ENCODE results near the gene IGSF21. TPM values are rescaled to one million over a fixed set of nuclear protein-coding genes. Genes with fewer than 3 reads are reported as not detected.

The IGSF21 gene
- total RNA-seq, 2 donors from 2014 or later, result 4.6 to 8.5 TPM

DNA sequence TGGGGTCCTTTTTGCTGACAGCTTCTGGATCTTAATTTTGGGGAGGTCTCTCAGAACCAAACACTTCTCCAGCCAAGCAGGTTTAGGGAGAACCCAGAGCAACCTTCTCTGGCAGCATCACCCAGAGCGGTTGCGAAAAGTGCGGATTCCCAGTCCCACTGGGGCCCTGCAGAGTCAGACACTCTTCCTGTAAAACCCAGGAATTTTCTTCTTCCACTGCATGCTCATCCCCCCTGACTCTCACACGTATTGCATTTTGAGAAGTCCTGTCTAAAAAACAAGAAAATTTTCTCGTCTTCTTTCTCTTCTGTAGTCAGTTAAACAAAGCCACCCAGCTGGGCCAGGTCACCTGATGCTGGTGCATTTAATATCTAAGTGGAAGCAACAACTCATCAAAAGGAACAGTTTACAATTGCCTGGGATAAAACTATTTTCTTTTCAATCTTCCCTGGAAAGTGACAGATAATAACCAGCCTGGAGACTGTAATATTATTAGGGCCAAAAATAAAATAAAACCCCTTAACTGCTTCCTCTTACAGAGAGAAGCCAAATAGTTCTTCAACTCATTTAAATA is 156.0 kb downstream of the IGSF21 start:
- DNase-seq (ENCODE audit: low spot score), result no peak
- no peak overlapping the region for H3K27ac ChIP-seq
- no peaks in the 10 kb centered on the region for H3K36me3 ChIP-seq
- TF ChIP-seq CTCF (IDR thresholded peaks at IDR 0.05) (no peak), POLR2AphosphoS5 (IDR thresholded peaks at IDR 0.05) (no peak), POLR2A (IDR thresholded peaks at IDR 0.05) (no peak)
- no peaks in the 10 kb centered on the region for H3K9me3 ChIP-seq
- no peak overlapping the region for H3K4me3 ChIP-seq
- WGBS, result 62% methylated on average over 5 of the region's 5 CpGs
- no peaks in the 10 kb centered on the region for H3K27me3 ChIP-seq (replicated peaks; ENCODE audit: insufficient read depth)
- no peaks in the 10 kb centered on the region for H3K4me1 ChIP-seq (replicated peaks)
- intact Hi-C loops (cut with DNase I), result no loop called here

GRCh38 chr1:18264450-18265039 is 156.9 kb downstream of the IGSF21 start:
- DNase-seq (ENCODE audit: low spot score), result no peak
- no peaks in the 10 kb centered on the region for H3K4me1 ChIP-seq (replicated peaks)
- H3K36me3 ChIP-seq, result no peaks in the 10 kb centered on the region
- no peak overlapping the region for H3K4me3 ChIP-seq
- no peak overlapping the region for H3K27ac ChIP-seq
- TF ChIP-seq CTCF (IDR thresholded peaks at IDR 0.05) (no peak), POLR2AphosphoS5 (IDR thresholded peaks at IDR 0.05) (no peak), POLR2A (IDR thresholded peaks at IDR 0.05) (no peak)
- WGBS, result 58% methylated on average over 6 of the region's 6 CpGs
- no peaks in the 10 kb centered on the region for H3K27me3 ChIP-seq (replicated peaks; ENCODE audit: insufficient read depth)
- no peaks in the 10 kb centered on the region for H3K9me3 ChIP-seq
- intact Hi-C loops (cut with DNase I), result no loop called here

DNA sequence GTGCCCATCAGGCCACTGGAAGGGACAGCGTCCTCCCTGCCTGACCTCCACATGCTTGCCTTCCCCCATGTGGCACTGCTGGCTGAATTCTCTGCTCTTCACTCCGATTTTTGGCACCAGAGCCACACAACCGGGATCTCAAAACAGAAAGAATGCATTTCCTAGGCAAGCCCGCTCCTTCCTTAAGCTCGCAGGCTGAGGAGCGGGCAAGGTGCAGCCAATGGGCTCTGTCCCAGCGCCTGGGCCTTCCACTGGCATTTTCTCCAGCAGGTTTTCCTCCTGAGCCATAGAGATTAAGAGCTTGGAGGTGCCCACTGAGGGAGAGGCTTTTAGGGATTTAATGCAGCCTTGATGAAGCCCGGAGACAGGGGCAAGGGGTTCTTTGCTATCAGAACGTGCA is 158.0 kb downstream of the IGSF21 start:
- WGBS, result 75% methylated on average over 9 of the region's 9 CpGs
- H3K4me3 ChIP-seq, result no peak overlapping the region
- H3K36me3 ChIP-seq, result no peaks in the 10 kb centered on the region
- DNase-seq (ENCODE audit: low spot score), result no peak
- intact Hi-C loops (cut with DNase I), result no loop called here
- no peaks in the 10 kb centered on the region for H3K4me1 ChIP-seq (replicated peaks)
- H3K9me3 ChIP-seq, result no peaks in the 10 kb centered on the region
- no peaks in the 10 kb centered on the region for H3K27me3 ChIP-seq (replicated peaks; ENCODE audit: insufficient read depth)
- TF ChIP-seq CTCF (IDR thresholded peaks at IDR 0.05), result no peak
- no peak overlapping the region for H3K27ac ChIP-seq

DNA sequence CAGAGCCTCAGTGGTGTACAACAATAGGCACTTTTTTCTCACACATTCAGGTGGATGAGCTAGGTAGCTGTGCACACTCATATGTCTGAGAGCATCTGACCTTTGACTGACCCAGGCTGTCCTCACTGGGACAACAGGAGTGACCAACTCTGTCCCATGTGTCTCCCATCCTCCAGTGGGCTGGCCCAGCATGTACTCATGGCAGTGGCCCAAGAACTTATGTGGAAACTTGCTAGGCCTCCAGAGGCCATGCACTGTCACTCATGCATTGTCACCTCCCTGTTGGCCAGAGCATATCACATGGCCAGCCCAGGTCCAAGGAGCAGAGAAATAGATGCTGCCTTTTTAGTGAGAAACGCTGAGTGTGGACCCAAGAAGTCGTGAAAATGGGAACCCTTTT is 158.8 kb downstream of the IGSF21 start:
- TF ChIP-seq POLR2AphosphoS5 (IDR thresholded peaks at IDR 0.05), result no peak
- TF ChIP-seq CTCF (IDR thresholded peaks at IDR 0.05), result no peak
- TF ChIP-seq POLR2A (IDR thresholded peaks at IDR 0.05), result no peak
- Histone ChIP-seq H3K4me1 (replicated peaks) (no peaks in the 10 kb centered on the region), H3K27me3 (replicated peaks; ENCODE audit: insufficient read depth) (no peaks in the 10 kb centered on the region), H3K4me3 (no peak overlapping the region), H3K9me3 (no peaks in the 10 kb centered on the region), H3K36me3 (no peaks in the 10 kb centered on the region), H3K27ac (no peak overlapping the region)
- intact Hi-C loops (cut with DNase I), result no loop called here
- no peak for DNase-seq (ENCODE audit: low spot score)
- 93% methylated on average over 2 of the region's 2 CpGs for WGBS

GRCh38 chr1:18271336-18271735 is 163.7 kb downstream of the IGSF21 start:
- no peaks in the 10 kb centered on the region for H3K4me1 ChIP-seq (replicated peaks)
- no peak overlapping the region for H3K27ac ChIP-seq
- intact Hi-C loops (cut with DNase I), result no loop called here
- TF ChIP-seq CTCF (IDR thresholded peaks at IDR 0.05) (no peak), POLR2A (IDR thresholded peaks at IDR 0.05) (no peak), POLR2AphosphoS5 (IDR thresholded peaks at IDR 0.05) (no peak)
- H3K36me3 ChIP-seq, result no peaks in the 10 kb centered on the region
- DNase-seq (ENCODE audit: low spot score), result no peak
- peaks cover 5% of the 10 kb centered on the region for H3K27me3 ChIP-seq (replicated peaks; ENCODE audit: insufficient read depth)
- H3K9me3 ChIP-seq, result no peaks in the 10 kb centered on the region
- WGBS, result 98% methylated on average over 2 of the region's 2 CpGs
- H3K4me3 ChIP-seq, result no peak overlapping the region

All from prostate gland (tissue), 2 donors.